ENCODE results near the gene AMN.

The AMN gene

GRCh38 chr14:102948698-102949061 lies 26.2 kb downstream of the AMN start:
- Histone ChIP-seq H3K36me3 (no peaks in the 10 kb centered on the region), H3K27me3 (no peaks in the 10 kb centered on the region), H3K27ac (no peak overlapping the region), H3K4me1 (ENCODE audit: control insufficient read depth in 1 of 2, insufficient read depth in 1 of 2, low read depth in 1 of 2, low read length in 1 of 2) (peaks cover 0 to 10% of the 10 kb centered on the region in 2 experiments), H3K4me3 (ENCODE audit: low read depth in 1 of 2, low read length in 1 of 2) (no peak overlapping the region), H3K9me3 (no peaks in the 10 kb centered on the region)
- no peak for TF ChIP-seq CTCF (IDR thresholded peaks at IDR 0.05)

- TF ChIP-seq CTCF (IDR thresholded peaks at IDR 0.05) = no peak
- no peak overlapping the region for H3K4me3 ChIP-seq (ENCODE audit: low read depth in 1 of 2, low read length in 1 of 2)
- no peak overlapping the region for H3K27ac ChIP-seq
Observed at GRCh38 chr14:102949062-102949800, 26.8 kb downstream of the AMN start.

GRCh38 chr14:102949801-102950451 lies 27.5 kb downstream of the AMN start:
- no peak for TF ChIP-seq CTCF (IDR thresholded peaks at IDR 0.05)
- Histone ChIP-seq H3K27ac (no peak overlapping the region), H3K9me3 (no peaks in the 10 kb centered on the region), H3K36me3 (no peaks in the 10 kb centered on the region), H3K27me3 (no peaks in the 10 kb centered on the region), H3K4me3 (ENCODE audit: low read depth in 1 of 2, low read length in 1 of 2) (no peak overlapping the region), H3K4me1 (ENCODE audit: control insufficient read depth in 1 of 2, insufficient read depth in 1 of 2, low read depth in 1 of 2, low read length in 1 of 2) (peaks cover 0 to 10% of the 10 kb centered on the region in 2 experiments)

More at GRCh38 chr14:102949062-102949800, 26.8 kb downstream of the AMN start:
- Histone ChIP-seq H3K27me3 (no peaks in the 10 kb centered on the region), H3K9me3 (no peaks in the 10 kb centered on the region), H3K4me1 (ENCODE audit: control insufficient read depth in 1 of 2, insufficient read depth in 1 of 2, low read depth in 1 of 2, low read length in 1 of 2) (peaks cover 0 to 10% of the 10 kb centered on the region in 2 experiments), H3K36me3 (no peaks in the 10 kb centered on the region)

- Histone ChIP-seq H3K4me3 (ENCODE audit: low read depth in 1 of 2, low read length in 1 of 2) (no peak overlapping the region), H3K9me3 (no peaks in the 10 kb centered on the region), H3K27me3 (no peaks in the 10 kb centered on the region), H3K27ac (no peak overlapping the region), H3K4me1 (ENCODE audit: control insufficient read depth in 1 of 2, insufficient read depth in 1 of 2, low read depth in 1 of 2, low read length in 1 of 2) (peaks cover 0 to 10% of the 10 kb centered on the region in 2 experiments), H3K36me3 (no peaks in the 10 kb centered on the region)
- no peak for TF ChIP-seq CTCF (IDR thresholded peaks at IDR 0.05)
Observed at GRCh38 chr14:102951034-102951433, 28.6 kb downstream of the AMN start.

- H3K27ac ChIP-seq = no peak overlapping the region
- no peaks in the 10 kb centered on the region for H3K36me3 ChIP-seq
- no peak for TF ChIP-seq CTCF (IDR thresholded peaks at IDR 0.05)
- peaks cover 0 to 10% of the 10 kb centered on the region in 2 experiments for H3K4me1 ChIP-seq (ENCODE audit: control insufficient read depth in 1 of 2, insufficient read depth in 1 of 2, low read depth in 1 of 2, low read length in 1 of 2)
- no peaks in the 10 kb centered on the region for H3K27me3 ChIP-seq
- no peaks in the 10 kb centered on the region for H3K9me3 ChIP-seq
- H3K4me3 ChIP-seq (ENCODE audit: low read depth in 1 of 2, low read length in 1 of 2) = no peak overlapping the region
Observed at GRCh38 chr14:102951799-102952198, 29.3 kb downstream of the AMN start.
